ENCODE data around the gene IMPACT.

DNA sequence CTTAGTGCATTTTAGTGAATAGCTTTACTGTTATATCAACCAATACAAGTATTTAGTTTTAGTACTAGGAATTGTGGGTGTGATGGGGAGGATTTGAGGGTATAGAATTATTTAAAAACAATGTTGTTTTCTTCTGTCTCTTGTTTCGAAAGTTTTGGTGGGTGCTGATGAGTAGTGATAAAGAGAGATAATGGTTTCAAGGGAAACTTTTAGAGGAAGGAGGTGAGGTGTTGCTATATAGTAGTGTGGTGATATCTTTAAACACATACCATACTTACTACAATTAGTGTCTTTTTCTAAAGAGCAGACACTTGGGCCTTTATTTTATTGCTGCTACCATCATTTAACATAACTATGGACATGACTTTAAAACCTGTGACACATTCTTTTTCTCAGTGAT is 10.5 kb downstream of the IMPACT start:
- TF ChIP-seq POLR2A (IDR thresholded peaks at IDR 0.05; ENCODE audit: control extremely low read depth in 1 of 2, low read depth in 2 of 2, low read length in 2 of 2) (no peak), SP4 (IDR thresholded peaks at IDR 0.05; ENCODE audit: low read length) (no peak), KDM5A (IDR thresholded peaks at IDR 0.05; ENCODE audit: low read length) (no peak), CTCF (IDR thresholded peaks at IDR 0.05; ENCODE audit: control extremely low read depth in 1 of 3, insufficient read depth in 1 of 3, low read depth in 1 of 3, low read length in 3 of 3) (no peak), ATF3 (IDR thresholded peaks at IDR 0.05; ENCODE audit: insufficient read depth, low read depth, low read length) (no peak), POU5F1 (IDR thresholded peaks at IDR 0.05; ENCODE audit: low read depth, low read length) (no peak)

All from H1 (cell line).